H4 (cell line): ENCODE measurements around the gene EIF5B. TPM values are rescaled to one million over a fixed set of nuclear protein-coding genes. Genes with fewer than 3 reads are reported as not detected.

Source experiments
- total RNA-seq: library from RNA; depleted of rRNA; stranded (reverse); fragments of >200 nt; shearing (Covaris generic); gene quantifications from 2 replicates; pipeline ENCODE4 v1.2.3, GENCODE V29; 2014; rRNA removed

Gene EIF5B
- total RNA-seq, 1 experiment from 2014 or later: 11.7 TPM

Other genes with a start within 250 kb of the EIF5B start
- gene C2orf15, start 195.7 kb upstream of the EIF5B start, total RNA-seq: 0.37 and 3.8 TPM in 2 replicates
- 1.9 and 3.0 TPM in 2 replicates for gene TSGA10, start 182.4 kb upstream of the EIF5B start, total RNA-seq
- gene LIPT1, start 182.4 kb upstream of the EIF5B start, total RNA-seq: 4.9 and 8.5 TPM in 2 replicates
- gene MITD1, start 156.3 kb upstream of the EIF5B start, total RNA-seq: 23.8 and 24.1 TPM in 2 replicates
- gene MRPL30, start 156.2 kb upstream of the EIF5B start, total RNA-seq: 49.4 and 49.6 TPM in 2 replicates
- gene LYG2, start 81.7 kb upstream of the EIF5B start, total RNA-seq: not detected in 2 replicates
- gene LYG1, start 36.2 kb upstream of the EIF5B start, total RNA-seq: 0.12 and 0.15 TPM in 2 replicates
- gene TXNDC9, start 1.1 kb upstream of the EIF5B start, total RNA-seq: 67.6 and 81.0 TPM in 2 replicates
- 9.3 and 14.9 TPM in 2 replicates for gene REV1, start 152.6 kb downstream of the EIF5B start, total RNA-seq